GM23338 (cell line): Measurements from ENCODE around the gene CLSTN1. TPM values are rescaled to one million over a fixed set of nuclear protein-coding genes. Genes with fewer than 3 reads are reported as not detected.

Experiments
- ATAC-seq: fragments of 200-7000 bp; cut with Tn5 transposase; 3 replicates; pipeline ENCODE4 v1.9.1; 2020
- DNase-seq: peaks from one replicate; pipeline ENCODE4 v3.0.0-alpha.2; 2015; ENCODE audit warnings: low spot score
- H2AFZ ChIP-seq: fragments of 200-600 bp; sonication (generic); 2 replicates; pipeline ENCODE4 v1.8.0; 2016; ENCODE audit warnings: antibody characterized with exemption, mild to moderate bottlenecking, moderate library complexity
- H3F3A ChIP-seq: fragments of 200-600 bp; sonication (generic); replicated peaks from 2 replicates; pipeline ENCODE4 v1.8.0; 2017; ENCODE audit warnings: antibody characterized with exemption, mixed run types, low read depth
- H3K27ac ChIP-seq: fragments of 200-600 bp; sonication (generic); 2 replicates; pipeline ENCODE4 v1.6.1; 2016; ENCODE audit warnings: low read depth
- H3K27me3 ChIP-seq: fragments of 200-600 bp; sonication (generic); 2 replicates; pipeline ENCODE4 v1.8.0; 2016; ENCODE audit warnings: mild to moderate bottlenecking, mixed run types, moderate library complexity; ENCODE audit not compliant: insufficient read depth
- H3K36me3 ChIP-seq: fragments of 200-600 bp; sonication (generic); 2 replicates; pipeline ENCODE4 v1.8.0; 2016; ENCODE audit warnings: mild to moderate bottlenecking; ENCODE audit not compliant: insufficient read depth
- H3K4me1 ChIP-seq: fragments of 200-600 bp; sonication (generic); 2 replicates; pipeline ENCODE4 v1.8.0; 2016; ENCODE audit warnings: mild to moderate bottlenecking, moderate library complexity; ENCODE audit not compliant: insufficient read depth
- H3K4me2 ChIP-seq: fragments of 200-600 bp; sonication (generic); 2 replicates; pipeline ENCODE4 v1.7.1; 2017; ENCODE audit warnings: mixed run types
- H3K4me3 ChIP-seq: fragments of 200-600 bp; sonication (generic); 2 replicates; pipeline ENCODE4 v1.6.1; 2016; ENCODE audit warnings: mixed run types
- H3K79me2 ChIP-seq: fragments of 200-600 bp; sonication (generic); replicated peaks from 2 replicates; pipeline ENCODE4 v1.8.0; 2017; ENCODE audit warnings: mild to moderate bottlenecking; ENCODE audit not compliant: insufficient read depth
- H3K9me2 ChIP-seq: fragments of 200-600 bp; sonication (generic); 2 replicates; pipeline ENCODE4 v1.8.0; 2017; ENCODE audit not compliant: insufficient read depth
- H4K20me1 ChIP-seq: fragments of 200-600 bp; sonication (generic); replicated peaks from 2 replicates; pipeline ENCODE4 v1.8.0; 2017; ENCODE audit warnings: mild to moderate bottlenecking; ENCODE audit not compliant: insufficient read depth
- H3K27ac Mint-ChIP-seq: 2 replicates; pipeline ENCODE4 v1.8.0; 2020; ENCODE audit warnings: inconsistent platforms, mild to moderate bottlenecking, moderate library complexity, mixed read lengths
- H3K27me3 Mint-ChIP-seq: 3 replicates; pipeline ENCODE4 v1.8.0; 2022; ENCODE audit warnings: low read depth, mild to moderate bottlenecking, moderate library complexity, mixed read lengths, inconsistent platforms; ENCODE audit not compliant: insufficient read depth, poor library complexity
- H3K36me3 Mint-ChIP-seq: 3 replicates; pipeline ENCODE4 v1.8.0; 2021; ENCODE audit warnings: low read depth, mild to moderate bottlenecking, inconsistent platforms, moderate library complexity, mixed read lengths
- H3K4me1 Mint-ChIP-seq: 3 replicates; pipeline ENCODE4 v1.8.0; 2020; ENCODE audit warnings: mild to moderate bottlenecking, inconsistent platforms, mixed read lengths
- H3K4me3 Mint-ChIP-seq: 3 replicates; pipeline ENCODE4 v1.8.0; 2021; ENCODE audit warnings: moderate library complexity, mild to moderate bottlenecking, inconsistent platforms, mixed read lengths
- H3K9me3 Mint-ChIP-seq: 3 replicates; pipeline ENCODE4 v1.8.0; 2020; ENCODE audit warnings: moderate library complexity, mild to moderate bottlenecking, inconsistent platforms, mixed read lengths
- CREB1 ChIP-seq: fragments of 250-450 bp; sonication (Bioruptor Pico); IDR thresholded peaks from 2 replicates; pipeline ENCODE4 v1.5.0; 2020; ENCODE audit warnings: low read depth, mild to moderate bottlenecking, moderate library complexity
- EZH2 ChIP-seq: fragments of 200-600 bp; sonication (generic); IDR thresholded peaks from one replicate; pipeline ENCODE4 v1.8.0; 2017; ENCODE audit warnings: antibody characterized with exemption, mild to moderate bottlenecking, low read depth; ENCODE audit not compliant: unreplicated experiment
- EZH2phosphoT487 ChIP-seq: fragments of 200-600 bp; sonication (generic); IDR thresholded peaks from one replicate; pipeline ENCODE4 v1.8.1; 2018; ENCODE audit warnings: antibody characterized with exemption; ENCODE audit not compliant: unreplicated experiment
- JUNB ChIP-seq: IDR thresholded peaks from one replicate; pipeline ENCODE4 v1.6.1; 2016; ENCODE audit warnings: antibody characterized with exemption; ENCODE audit not compliant: unreplicated experiment
- NANOG ChIP-seq: IDR thresholded peaks from 2 replicates; pipeline ENCODE4 v1.6.1; 2016; ENCODE audit warnings: antibody characterized with exemption, borderline replicate concordance
- POLR2AphosphoS5 ChIP-seq: IDR thresholded peaks from 2 replicates; pipeline ENCODE4 v1.6.1; 2016; ENCODE audit warnings: antibody characterized with exemption, low read depth
- STAT1 ChIP-seq: IDR thresholded peaks from one replicate; pipeline ENCODE4 v1.6.1; 2016; ENCODE audit warnings: antibody characterized with exemption; ENCODE audit not compliant: unreplicated experiment
- ZNF114 ChIP-seq: fragments of 250-450 bp; sonication (Bioruptor Pico); IDR thresholded peaks from 2 replicates; pipeline ENCODE4 v1.5.0; 2020; ENCODE audit warnings: mild to moderate bottlenecking, moderate library complexity
- ZNF331 ChIP-seq: fragments of 250-450 bp; sonication (Bioruptor Pico); IDR thresholded peaks from 2 replicates; pipeline ENCODE4 v1.5.0; 2020; ENCODE audit warnings: low read depth, mild to moderate bottlenecking, moderate library complexity
- polyA plus RNA-seq: library from polyadenylated mRNA; unstranded; fragments of >200 nt; fragmentation: Nextera tagmentation; extraction: Ambion mirVana; gene quantifications from 2 replicates; pipeline ENCODE4 v1.2.1, GENCODE V29; 2016
- total RNA-seq: library from RNA; depleted of rRNA; stranded (reverse); fragments of >200 nt; shearing (Covaris generic); gene quantifications from 2 replicates; pipeline ENCODE4 v1.2.3, GENCODE V29; 2014
- TF ChIP-seq, protein P1 (sequence below), 2 experiments: fragments of 200-600 bp in 1 of 2; sonication (generic) in 1 of 2; conservative IDR thresholded peaks; 2 replicates each; pipeline versions ENCODE4 v1.5.1 to v1.6.1; 2016 to 2017; ENCODE audit warnings: antibody characterized with exemption in 2 of 2, low read depth in 2 of 2, mild to moderate bottlenecking in 2 of 2, moderate library complexity in 1 of 2
- TF ChIP-seq, protein P2 (sequence below): IDR thresholded peaks from 2 replicates; pipeline ENCODE4 v1.6.1; 2016; ENCODE audit warnings: antibody characterized with exemption
- TF ChIP-seq, protein P3 (sequence below): fragments of 250-450 bp; sonication (Bioruptor Pico); IDR thresholded peaks from 2 replicates; pipeline ENCODE4 v1.5.0; 2020; ENCODE audit warnings: mild to moderate bottlenecking, moderate library complexity
- TF ChIP-seq, protein P4 (sequence below): IDR thresholded peaks from one replicate; pipeline ENCODE4 v1.6.1; 2018; ENCODE audit warnings: antibody characterized with exemption; ENCODE audit not compliant: unreplicated experiment

CLSTN1 gene
- total and polyA plus RNA-seq, 2 experiments from 2014 or later: 38.5 to 66.2 TPM

DNA sequence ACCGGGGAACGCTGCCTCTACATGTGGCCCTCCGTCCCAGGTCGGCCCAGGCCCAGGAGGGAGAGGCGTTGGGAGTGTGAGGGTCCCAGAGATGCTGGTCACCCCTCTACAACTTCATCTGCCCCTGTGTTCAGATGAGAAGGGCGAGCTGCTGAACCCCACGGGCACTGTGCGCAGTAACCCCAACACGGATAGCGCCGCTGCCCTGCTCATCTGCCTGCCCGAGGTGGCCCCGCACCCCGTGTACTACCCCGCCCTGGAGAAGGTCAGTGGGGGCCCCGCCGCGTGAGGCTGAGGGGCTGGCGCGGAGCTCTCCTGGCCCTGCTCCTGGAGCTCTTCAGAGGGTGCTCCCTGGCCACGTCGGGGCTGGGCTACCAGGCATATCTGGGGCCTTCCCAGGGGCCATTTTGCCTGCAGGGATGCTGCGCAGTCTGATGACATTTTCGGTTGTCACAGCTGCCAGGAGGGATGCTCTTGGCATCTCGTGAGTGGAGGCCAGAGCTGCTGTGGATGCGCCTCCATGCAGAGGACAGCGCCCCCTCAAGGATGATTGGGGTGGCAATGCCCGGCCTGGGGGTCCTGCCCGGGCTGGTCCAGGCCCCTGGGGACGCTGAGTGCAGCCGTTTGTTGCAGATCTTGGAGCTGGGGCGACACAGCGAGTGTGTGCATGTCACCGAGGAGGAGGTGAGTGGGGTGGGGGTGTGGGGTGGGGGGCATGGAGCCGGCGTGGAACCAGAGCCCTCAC lies 103.6 kb downstream of the CLSTN1 start:
- no peak overlapping the region for H2AFZ ChIP-seq
- H3K27ac Mint-ChIP-seq: no peak overlapping the region
- H3K4me2 ChIP-seq: no peak overlapping the region
- no peaks in the 10 kb centered on the region for H3K27me3 ChIP-seq
- peaks cover 15% of the 10 kb centered on the region for H3K27me3 Mint-ChIP-seq
- no peaks in the 10 kb centered on the region for H3K36me3 ChIP-seq
- TF ChIP-seq NANOG (no peak), ZNF331 (CRISPR knock-in tag) (no peak), STAT1 (no peak), EZH2 (no peak), CREB1 (CRISPR knock-in tag) (peak; percentile 28; the same call in 1 of the 2 replicates), JUNB (no peak), ZNF114 (CRISPR knock-in tag) (no peak), POLR2AphosphoS5 (no peak), EZH2phosphoT487 (no peak)
- TF ChIP-seq, protein P1, sequence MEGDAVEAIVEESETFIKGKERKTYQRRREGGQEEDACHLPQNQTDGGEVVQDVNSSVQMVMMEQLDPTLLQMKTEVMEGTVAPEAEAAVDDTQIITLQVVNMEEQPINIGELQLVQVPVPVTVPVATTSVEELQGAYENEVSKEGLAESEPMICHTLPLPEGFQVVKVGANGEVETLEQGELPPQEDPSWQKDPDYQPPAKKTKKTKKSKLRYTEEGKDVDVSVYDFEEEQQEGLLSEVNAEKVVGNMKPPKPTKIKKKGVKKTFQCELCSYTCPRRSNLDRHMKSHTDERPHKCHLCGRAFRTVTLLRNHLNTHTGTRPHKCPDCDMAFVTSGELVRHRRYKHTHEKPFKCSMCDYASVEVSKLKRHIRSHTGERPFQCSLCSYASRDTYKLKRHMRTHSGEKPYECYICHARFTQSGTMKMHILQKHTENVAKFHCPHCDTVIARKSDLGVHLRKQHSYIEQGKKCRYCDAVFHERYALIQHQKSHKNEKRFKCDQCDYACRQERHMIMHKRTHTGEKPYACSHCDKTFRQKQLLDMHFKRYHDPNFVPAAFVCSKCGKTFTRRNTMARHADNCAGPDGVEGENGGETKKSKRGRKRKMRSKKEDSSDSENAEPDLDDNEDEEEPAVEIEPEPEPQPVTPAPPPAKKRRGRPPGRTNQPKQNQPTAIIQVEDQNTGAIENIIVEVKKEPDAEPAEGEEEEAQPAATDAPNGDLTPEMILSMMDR (conservative IDR thresholded peaks at IDR 0.05; ENCODE audit: low read depth in 2 of 2): peak; percentile 46 to 69
- TF ChIP-seq, protein P2, sequence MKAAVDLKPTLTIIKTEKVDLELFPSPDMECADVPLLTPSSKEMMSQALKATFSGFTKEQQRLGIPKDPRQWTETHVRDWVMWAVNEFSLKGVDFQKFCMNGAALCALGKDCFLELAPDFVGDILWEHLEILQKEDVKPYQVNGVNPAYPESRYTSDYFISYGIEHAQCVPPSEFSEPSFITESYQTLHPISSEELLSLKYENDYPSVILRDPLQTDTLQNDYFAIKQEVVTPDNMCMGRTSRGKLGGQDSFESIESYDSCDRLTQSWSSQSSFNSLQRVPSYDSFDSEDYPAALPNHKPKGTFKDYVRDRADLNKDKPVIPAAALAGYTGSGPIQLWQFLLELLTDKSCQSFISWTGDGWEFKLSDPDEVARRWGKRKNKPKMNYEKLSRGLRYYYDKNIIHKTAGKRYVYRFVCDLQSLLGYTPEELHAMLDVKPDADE: no peak
- TF ChIP-seq, protein P3, sequence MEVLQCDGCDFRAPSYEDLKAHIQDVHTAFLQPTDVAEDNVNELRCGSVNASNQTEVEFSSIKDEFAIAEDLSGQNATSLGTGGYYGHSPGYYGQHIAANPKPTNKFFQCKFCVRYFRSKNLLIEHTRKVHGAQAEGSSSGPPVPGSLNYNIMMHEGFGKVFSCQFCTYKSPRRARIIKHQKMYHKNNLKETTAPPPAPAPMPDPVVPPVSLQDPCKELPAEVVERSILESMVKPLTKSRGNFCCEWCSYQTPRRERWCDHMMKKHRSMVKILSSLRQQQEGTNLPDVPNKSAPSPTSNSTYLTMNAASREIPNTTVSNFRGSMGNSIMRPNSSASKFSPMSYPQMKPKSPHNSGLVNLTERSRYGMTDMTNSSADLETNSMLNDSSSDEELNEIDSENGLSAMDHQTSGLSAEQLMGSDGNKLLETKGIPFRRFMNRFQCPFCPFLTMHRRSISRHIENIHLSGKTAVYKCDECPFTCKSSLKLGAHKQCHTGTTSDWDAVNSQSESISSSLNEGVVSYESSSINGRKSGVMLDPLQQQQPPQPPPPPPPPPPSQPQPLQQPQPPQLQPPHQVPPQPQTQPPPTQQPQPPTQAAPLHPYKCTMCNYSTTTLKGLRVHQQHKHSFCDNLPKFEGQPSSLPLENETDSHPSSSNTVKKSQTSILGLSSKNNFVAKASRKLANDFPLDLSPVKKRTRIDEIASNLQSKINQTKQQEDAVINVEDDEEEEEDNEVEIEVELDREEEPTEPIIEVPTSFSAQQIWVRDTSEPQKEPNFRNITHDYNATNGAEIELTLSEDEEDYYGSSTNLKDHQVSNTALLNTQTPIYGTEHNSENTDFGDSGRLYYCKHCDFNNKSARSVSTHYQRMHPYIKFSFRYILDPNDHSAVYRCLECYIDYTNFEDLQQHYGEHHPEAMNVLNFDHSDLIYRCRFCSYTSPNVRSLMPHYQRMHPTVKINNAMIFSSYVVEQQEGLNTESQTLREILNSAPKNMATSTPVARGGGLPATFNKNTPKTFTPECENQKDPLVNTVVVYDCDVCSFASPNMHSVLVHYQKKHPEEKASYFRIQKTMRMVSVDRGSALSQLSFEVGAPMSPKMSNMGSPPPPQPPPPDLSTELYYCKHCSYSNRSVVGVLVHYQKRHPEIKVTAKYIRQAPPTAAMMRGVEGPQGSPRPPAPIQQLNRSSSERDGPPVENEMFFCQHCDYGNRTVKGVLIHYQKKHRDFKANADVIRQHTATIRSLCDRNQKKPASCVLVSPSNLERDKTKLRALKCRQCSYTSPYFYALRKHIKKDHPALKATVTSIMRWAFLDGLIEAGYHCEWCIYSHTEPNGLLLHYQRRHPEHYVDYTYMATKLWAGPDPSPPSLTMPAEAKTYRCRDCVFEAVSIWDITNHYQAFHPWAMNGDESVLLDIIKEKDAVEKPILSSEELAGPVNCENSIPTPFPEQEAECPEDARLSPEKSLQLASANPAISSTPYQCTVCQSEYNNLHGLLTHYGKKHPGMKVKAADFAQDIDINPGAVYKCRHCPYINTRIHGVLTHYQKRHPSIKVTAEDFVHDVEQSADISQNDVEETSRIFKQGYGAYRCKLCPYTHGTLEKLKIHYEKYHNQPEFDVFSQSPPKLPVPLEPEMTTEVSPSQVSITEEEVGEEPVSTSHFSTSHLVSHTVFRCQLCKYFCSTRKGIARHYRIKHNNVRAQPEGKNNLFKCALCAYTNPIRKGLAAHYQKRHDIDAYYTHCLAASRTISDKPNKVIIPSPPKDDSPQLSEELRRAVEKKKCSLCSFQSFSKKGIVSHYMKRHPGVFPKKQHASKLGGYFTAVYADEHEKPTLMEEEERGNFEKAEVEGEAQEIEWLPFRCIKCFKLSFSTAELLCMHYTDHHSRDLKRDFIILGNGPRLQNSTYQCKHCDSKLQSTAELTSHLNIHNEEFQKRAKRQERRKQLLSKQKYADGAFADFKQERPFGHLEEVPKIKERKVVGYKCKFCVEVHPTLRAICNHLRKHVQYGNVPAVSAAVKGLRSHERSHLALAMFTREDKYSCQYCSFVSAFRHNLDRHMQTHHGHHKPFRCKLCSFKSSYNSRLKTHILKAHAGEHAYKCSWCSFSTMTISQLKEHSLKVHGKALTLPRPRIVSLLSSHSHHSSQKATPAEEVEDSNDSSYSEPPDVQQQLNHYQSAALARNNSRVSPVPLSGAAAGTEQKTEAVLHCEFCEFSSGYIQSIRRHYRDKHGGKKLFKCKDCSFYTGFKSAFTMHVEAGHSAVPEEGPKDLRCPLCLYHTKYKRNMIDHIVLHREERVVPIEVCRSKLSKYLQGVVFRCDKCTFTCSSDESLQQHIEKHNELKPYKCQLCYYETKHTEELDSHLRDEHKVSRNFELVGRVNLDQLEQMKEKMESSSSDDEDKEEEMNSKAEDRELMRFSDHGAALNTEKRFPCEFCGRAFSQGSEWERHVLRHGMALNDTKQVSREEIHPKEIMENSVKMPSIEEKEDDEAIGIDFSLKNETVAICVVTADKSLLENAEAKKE (CRISPR knock-in tag): no peak
- TF ChIP-seq, protein P4, sequence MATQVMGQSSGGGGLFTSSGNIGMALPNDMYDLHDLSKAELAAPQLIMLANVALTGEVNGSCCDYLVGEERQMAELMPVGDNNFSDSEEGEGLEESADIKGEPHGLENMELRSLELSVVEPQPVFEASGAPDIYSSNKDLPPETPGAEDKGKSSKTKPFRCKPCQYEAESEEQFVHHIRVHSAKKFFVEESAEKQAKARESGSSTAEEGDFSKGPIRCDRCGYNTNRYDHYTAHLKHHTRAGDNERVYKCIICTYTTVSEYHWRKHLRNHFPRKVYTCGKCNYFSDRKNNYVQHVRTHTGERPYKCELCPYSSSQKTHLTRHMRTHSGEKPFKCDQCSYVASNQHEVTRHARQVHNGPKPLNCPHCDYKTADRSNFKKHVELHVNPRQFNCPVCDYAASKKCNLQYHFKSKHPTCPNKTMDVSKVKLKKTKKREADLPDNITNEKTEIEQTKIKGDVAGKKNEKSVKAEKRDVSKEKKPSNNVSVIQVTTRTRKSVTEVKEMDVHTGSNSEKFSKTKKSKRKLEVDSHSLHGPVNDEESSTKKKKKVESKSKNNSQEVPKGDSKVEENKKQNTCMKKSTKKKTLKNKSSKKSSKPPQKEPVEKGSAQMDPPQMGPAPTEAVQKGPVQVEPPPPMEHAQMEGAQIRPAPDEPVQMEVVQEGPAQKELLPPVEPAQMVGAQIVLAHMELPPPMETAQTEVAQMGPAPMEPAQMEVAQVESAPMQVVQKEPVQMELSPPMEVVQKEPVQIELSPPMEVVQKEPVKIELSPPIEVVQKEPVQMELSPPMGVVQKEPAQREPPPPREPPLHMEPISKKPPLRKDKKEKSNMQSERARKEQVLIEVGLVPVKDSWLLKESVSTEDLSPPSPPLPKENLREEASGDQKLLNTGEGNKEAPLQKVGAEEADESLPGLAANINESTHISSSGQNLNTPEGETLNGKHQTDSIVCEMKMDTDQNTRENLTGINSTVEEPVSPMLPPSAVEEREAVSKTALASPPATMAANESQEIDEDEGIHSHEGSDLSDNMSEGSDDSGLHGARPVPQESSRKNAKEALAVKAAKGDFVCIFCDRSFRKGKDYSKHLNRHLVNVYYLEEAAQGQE: no peak
- DNase-seq: peak; percentile 54
- peaks cover 6% of the 10 kb centered on the region; the same call in 1 of the 2 replicates for H3F3A ChIP-seq
- H3K4me3 ChIP-seq: no peak overlapping the region
- H3K4me1 ChIP-seq: peaks cover 15% of the 10 kb centered on the region
- no peaks in the 10 kb centered on the region for H3K9me2 ChIP-seq
- H3K4me1 Mint-ChIP-seq: peaks cover 16% of the 10 kb centered on the region
- H3K79me2 ChIP-seq: no peaks in the 10 kb centered on the region
- no peak for ATAC-seq
- no peaks in the 10 kb centered on the region for H4K20me1 ChIP-seq
- H3K36me3 Mint-ChIP-seq: peaks cover 37% of the 10 kb centered on the region
- H3K27ac ChIP-seq: no peak overlapping the region
- H3K4me3 Mint-ChIP-seq: no peak overlapping the region
- H3K9me3 Mint-ChIP-seq: peaks cover 10% of the 10 kb centered on the region; the same call in 2 of the 3 replicates
